Medulla oblongata (tissue), 1 donor: ENCODE results near the gene SLC4A1AP.
"Not testable (repeated sequence)": the region's sequence is repeated elsewhere in the genome, so short reads cannot be mapped to it uniquely, and the experiment has no call there.

ENCODE experiments used
- DNase-seq: peaks from one replicate; pipeline ENCODE4 v3.0.0-alpha.2; 2015; ENCODE audit errors: extremely low spot score

Gene SLC4A1AP, protein sequence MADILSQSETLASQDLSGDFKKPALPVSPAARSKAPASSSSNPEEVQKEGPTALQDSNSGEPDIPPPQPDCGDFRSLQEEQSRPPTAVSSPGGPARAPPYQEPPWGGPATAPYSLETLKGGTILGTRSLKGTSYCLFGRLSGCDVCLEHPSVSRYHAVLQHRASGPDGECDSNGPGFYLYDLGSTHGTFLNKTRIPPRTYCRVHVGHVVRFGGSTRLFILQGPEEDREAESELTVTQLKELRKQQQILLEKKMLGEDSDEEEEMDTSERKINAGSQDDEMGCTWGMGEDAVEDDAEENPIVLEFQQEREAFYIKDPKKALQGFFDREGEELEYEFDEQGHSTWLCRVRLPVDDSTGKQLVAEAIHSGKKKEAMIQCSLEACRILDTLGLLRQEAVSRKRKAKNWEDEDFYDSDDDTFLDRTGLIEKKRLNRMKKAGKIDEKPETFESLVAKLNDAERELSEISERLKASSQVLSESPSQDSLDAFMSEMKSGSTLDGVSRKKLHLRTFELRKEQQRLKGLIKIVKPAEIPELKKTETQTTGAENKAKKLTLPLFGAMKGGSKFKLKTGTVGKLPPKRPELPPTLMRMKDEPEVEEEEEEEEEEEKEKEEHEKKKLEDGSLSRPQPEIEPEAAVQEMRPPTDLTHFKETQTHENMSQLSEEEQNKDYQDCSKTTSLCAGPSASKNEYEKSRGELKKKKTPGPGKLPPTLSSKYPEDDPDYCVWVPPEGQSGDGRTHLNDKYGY

DNA sequence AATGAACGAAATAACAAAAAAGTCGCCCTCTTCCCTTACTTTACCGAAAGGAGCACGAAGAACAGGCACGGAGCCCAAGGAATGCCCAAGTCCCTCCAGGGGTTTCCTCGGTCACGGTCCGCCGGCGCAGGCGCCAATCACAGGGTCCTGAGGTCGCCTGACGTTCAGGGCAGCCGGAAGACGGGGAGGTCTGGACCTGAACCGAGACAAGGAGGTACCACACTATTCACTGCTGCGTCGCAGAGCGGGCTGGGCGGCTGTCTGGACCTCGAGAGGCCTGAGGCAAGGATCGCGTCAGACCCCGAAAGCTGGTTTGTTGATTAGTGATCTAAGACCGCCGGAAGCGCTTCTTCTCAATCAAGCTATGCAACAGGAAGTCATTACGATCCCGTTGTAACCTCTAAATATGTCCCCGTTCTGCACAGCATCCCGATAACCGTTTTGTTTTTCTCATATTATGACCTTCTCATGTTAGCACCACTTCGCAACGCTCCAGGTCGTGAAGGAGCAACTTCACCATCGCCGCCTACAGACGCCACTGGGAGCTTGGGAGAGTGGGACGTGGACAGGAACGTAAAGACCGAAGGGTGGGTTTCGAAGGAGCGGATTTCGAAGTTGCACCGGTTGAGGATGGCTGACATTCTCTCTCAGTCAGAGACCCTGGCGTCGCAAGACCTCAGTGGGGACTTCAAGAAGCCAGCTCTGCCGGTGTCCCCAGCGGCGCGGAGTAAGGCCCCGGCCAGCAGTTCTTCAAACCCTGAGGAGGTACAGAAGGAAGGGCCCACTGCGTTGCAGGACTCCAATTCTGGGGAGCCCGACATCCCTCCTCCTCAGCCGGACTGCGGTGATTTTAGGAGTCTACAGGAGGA is at the start of gene SLC4A1AP, which contains the start of gene SUPT7L:
Gene SLC4A1AP, plus strand, starts transcription at position 605 of the 869 bp plus-strand sequence. Its CDS starts 26 bp downstream, at position 631.
Gene SUPT7L, minus strand, starts transcription at position 330 of the 869 bp plus-strand sequence. CDS start 1,422 bp downstream, outside the sequence.
- peak; percentile 86 for DNase-seq

DNA sequence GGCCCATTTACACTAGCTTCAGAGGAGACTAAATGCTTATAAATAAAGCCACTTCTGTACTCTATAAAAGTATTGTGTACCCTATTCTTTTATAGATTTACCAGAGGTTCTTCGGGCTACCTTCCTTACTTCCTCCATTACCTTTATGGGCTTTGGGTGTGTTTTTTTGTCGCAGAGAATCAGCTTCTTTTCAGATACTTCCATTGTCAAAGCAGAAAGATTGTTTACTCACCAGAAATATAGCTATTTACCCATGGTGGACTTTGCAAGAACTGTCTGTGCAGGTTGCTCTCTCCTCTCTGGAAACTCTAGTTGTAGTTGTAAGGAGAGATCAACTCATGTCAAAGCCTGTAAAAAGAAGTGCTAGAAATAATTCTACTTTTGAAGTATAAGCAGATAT is 49.7 kb upstream of the SLC4A1AP start:
- DNase-seq = no peak

DNA sequence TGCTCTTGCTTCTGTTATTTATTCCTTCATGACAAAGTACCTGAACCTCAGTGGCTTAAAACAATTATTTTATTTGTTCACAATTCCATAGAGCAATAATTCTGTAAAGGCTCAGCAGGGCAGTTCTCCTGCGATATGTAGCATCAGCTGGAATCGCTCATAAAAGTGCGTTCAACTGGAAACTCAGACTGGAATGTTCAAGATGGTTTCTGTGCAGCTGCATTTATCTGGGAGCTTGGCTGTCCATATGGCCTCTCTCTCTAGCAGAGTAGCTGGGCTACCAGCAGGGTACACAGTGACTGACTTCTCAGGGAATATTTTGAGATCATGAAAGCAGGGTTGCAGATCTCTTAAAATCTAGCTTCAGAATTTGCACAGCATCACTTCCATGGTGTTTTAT is 48.4 kb upstream of the SLC4A1AP start:
- no peak for DNase-seq

DNA sequence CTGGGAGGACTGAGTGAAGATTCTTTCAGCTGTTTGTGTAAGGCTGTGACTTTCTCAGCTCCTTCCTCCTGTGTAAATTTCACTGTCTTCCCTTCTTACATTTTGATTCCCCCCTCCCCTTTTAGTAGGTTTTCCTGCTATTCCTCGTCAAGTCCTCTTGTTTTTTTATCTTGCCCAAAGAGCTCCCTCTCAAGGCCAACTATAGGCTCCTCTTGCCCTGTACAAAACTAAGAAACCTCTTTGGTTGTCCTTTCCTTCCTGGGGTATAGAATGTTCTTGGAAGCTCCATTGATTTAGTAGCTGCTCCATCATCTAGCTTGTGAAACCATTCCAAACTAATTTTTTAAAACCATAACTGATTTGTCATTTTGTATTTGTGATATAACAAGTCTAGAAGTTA is 42.2 kb upstream of the SLC4A1AP start:
- no peak for DNase-seq

GRCh38 chr2:27622921-27623384 is 40.7 kb upstream of the SLC4A1AP start:
- DNase-seq = no peak

DNA sequence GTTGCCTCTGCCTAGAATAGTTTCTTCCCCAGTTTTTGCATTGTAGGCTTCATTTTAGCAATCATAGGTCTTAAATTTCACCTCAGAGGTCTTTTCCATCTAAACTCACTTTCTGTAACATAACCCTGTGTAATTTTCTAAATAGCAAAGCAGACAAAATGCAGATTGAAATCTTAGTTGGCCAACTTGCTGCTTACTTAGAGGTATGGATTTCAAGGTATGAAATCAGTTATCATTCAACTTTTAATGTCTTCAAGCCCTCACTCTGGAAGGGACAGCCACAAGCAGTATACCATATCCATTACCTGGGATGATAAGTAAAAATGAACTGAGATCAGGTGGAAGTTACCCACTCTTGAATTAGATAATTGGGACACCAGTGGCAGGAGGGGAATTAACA is 38.7 kb upstream of the SLC4A1AP start:
- DNase-seq = no peak

- DNase-seq = not testable (repeated sequence)
Measured at GRCh38 chr2:27626323-27626722, 37.4 kb upstream of the SLC4A1AP start.

GRCh38 chr2:27626921-27627320 is 36.8 kb upstream of the SLC4A1AP start:
- DNase-seq = peak; percentile 26

DNA sequence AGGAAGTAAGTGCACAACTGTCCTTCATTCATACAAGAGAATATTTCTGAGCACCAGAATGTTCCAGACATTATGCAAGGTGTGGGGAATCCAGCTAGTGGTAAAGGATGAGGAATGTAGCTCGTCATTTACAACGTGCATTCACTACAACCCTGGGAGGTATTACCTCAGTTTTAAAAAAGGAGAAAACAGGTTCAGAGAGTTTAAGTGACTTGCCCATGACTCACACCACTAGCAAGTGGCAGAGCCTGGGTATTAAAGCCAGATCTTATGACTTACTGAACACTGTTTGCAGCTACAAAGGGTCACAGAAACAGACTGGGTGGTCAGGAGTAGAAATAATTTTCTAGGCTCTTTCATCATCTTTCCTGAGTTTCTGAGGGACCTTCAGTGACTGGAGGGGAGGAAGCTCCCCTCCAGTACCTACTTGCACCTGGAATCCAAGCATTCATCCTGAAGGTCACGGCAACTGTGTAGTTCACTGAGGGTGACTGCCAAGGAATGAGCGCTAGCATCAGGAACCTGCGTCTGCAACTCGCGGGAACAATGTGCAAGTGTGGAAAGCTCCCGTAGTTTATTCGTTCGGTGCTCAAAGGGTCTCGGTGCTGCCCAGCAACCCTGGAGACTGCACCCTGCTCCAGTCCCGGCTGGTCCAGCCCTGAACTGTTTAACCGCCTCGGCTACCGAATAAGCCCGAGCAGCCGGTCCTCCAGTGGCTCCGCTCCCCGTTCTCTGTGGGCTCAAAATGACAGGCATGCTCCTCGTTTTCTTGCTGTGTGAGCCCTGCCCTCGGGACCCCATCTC is 35.5 kb upstream of the SLC4A1AP start:
- DNase-seq = peak; percentile 28

DNA sequence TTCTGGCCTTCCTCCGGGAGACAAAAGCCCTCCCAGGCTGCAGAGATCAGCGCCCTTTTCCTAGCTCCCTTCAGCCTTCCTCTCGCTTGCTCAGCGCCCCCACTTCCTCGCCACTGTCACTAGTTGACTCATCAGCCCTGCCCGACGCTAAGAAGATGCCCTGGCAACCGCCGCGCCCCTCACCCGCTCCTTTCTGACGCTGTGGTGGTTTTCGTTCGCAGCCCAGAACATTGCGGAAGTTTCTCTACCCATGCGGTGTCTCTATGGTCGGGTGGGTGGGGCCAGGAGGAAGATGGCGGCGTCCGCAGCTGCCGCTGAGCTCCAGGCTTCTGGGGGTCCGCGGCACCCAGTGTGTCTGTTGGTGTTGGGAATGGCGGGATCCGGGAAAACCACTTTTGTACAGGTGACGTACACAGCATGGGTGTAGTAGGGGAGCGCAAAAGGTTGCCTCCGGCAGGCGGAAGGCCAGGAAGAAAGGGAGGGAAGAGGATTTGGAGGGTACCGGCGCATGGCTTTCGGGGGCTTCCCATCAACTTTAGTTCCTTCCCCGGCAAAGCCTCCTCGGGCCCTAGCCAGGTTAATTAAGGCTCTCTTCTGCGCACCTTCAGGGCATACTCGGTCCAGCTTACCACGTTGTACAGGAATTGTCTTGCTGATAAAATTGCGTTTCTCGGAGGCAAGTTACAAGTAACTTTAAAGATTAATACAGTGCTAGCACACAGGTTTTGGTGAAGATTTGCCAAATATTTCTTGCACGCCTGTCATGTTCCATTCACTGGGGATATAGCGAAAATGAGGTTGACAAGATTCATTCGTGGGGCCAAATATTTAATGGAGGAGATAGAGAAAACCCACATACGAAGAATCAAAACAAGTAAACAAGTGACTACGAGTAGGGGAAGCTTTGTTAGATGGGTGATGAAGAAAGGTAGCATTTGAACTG is 34.7 kb upstream of the SLC4A1AP start, which contains the start of the genes CCDC121 and GPN1:
Gene CCDC121, minus strand, starts transcription at position 246 of the 943 bp plus-strand sequence. CDS start 1,213 bp downstream, outside the sequence.
Gene GPN1, plus strand, starts transcription at position 284 of the 943 bp plus-strand sequence. Its CDS starts 9 bp downstream, at position 293.
- DNase-seq = peak; percentile 94

DNA sequence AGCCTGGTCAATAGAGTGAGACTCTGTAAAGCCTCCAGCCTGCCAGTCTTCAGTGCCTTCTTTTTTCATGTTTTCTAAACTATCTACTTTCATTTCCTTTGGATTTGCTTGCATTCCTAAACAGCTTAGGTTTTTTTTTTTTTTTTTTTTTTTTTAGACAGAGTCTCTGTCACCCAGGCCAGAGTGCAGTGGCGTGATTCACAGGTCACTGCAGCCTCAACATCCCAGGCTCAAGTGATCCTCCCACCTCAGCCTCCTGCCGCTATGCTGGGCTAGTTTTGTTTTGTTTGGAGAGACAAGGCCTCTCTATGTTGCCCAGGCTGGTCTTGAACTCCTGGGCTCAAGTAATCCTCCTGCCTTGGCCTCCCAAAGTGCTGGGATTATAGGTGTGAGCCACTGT is 33.4 kb upstream of the SLC4A1AP start:
- DNase-seq = not testable (repeated sequence)

DNA sequence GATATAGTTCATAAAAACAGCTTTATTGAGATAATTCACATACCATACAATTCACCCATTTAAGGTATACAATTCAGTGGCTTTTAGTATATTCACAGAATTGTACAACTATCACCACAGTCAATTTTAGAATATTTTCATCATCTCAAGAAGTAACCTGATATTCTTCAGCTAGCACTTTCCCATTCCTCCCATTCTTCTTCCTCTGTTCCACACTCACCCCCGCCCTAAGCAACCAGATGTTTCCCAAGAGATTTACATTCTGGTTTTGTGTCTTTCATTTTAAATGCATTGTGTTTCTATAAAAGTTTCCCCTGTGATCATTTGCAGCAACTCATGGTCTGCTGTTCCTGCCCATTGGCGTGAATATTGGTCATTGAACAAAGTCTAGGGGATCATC is 29.4 kb upstream of the SLC4A1AP start:
- no peak for DNase-seq

GRCh38 chr2:27636766-27637165 is 26.9 kb upstream of the SLC4A1AP start:
- DNase-seq = no peak

DNA sequence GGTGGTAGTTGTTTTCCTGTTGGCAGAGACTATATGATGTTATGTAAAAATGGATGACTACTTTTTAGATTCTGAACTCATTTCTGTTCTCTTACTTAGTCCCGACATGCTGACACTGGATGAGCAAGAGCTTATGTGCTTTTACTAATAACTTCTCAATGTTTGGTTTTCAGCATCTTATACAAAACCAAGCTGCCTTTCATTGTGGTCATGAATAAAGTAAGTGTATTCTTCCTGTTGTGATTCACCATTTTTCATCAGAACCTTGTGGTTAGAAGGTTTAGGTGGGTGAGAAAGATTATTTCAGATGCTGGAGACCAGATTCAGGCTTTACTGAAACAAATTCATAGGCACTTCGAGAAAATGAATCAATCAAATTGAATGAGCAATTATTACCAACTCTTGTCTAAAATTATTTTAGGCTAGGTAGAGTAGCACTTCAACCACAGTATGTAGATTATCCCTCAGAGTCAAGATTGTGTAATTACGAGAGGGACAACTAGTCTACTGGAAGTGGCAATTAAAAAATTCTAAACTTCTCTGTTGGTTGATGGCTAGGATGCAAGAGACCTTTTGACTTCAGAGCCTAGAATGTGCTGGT is 25.6 kb upstream of the SLC4A1AP start:
- no peak for DNase-seq

DNA sequence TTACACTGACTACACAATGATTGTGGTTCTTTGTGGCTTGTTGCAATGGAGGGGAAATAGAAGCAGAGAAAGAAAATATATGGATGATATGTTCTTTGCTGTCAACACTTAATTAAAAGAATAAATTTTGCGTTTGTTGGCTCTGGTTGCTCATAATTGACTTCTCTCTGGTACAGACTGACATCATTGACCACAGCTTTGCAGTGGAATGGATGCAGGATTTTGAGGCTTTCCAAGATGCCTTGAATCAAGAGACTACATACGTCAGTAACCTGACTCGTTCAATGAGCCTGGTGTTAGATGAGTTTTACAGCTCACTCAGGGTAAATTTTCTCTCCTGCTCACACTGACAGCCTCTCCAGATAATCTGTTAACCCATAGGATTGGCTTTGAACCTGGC is 25.0 kb upstream of the SLC4A1AP start:
- DNase-seq = no peak

DNA sequence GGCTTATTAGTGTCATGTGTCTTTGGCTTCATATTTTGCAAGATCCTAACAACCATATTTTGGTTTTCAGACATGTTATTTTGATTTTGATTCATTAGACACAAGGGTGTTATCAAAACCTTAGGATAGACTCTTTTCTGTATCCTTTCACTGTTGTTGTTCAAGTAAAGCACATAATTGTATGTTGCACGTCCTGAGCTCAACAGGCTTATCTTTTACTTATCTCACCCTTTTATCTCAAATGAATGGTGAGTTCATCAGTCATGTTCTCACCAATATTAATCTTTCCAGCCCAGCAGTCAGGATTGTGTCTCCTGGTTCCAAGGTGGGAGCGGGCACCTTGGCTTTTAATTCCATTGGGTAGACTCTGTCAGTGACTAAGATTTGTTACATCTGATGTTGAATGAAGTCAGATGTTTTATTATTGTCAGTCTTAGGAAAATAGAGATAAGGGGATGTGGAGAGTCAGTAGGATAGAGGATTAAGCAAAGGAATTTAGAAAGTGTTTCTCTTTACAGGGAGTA is 22.9 kb upstream of the SLC4A1AP start:
- DNase-seq = no peak

DNA sequence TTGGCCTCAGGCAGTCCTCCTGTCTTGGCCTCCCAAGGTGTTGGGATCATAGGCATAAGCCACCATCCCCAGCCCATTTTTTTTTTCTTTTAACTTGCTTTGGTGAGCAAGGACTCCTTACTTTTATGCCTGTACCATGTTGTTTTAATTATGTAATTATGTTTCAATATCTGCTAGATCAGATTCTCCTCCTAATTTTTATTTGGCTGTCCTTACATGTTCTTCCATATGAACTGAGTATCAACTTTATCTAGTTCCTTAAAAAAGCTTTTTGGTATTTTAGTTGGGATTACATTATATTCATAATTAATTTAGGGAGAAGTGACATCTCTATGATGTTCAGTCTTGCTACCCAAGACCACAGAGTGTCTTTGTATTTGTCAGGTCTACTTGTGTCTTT is 18.5 kb upstream of the SLC4A1AP start:
- DNase-seq = no peak

GRCh38 chr2:27647289-27647688 is 16.4 kb upstream of the SLC4A1AP start:
- DNase-seq = no peak

GRCh38 chr2:27647737-27648136 is 16.0 kb upstream of the SLC4A1AP start:
- DNase-seq = no peak
